Measurements from ENCODE around the gene PLCG2.

DNA sequence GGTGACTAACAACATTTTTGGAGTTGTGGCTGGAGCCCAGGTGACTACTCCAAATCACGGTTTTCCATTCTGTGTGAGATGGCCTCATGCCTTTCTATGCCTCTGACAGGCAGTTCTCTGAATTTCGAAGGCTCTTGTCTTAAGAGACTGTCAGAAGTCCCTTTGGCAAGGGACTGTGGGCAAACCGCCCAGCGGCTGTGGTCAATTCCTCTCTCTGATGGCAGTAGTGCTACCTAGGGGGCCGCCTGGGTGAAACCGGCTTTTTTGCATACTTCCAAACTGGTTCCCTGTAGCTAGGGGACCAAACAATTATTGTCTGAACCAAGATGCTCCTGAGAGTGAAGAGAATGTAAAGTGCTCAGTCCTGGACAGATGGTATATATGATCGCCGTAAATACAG is 145.9 kb downstream of the PLCG2 start:
- TF ChIP-seq, protein P1, sequence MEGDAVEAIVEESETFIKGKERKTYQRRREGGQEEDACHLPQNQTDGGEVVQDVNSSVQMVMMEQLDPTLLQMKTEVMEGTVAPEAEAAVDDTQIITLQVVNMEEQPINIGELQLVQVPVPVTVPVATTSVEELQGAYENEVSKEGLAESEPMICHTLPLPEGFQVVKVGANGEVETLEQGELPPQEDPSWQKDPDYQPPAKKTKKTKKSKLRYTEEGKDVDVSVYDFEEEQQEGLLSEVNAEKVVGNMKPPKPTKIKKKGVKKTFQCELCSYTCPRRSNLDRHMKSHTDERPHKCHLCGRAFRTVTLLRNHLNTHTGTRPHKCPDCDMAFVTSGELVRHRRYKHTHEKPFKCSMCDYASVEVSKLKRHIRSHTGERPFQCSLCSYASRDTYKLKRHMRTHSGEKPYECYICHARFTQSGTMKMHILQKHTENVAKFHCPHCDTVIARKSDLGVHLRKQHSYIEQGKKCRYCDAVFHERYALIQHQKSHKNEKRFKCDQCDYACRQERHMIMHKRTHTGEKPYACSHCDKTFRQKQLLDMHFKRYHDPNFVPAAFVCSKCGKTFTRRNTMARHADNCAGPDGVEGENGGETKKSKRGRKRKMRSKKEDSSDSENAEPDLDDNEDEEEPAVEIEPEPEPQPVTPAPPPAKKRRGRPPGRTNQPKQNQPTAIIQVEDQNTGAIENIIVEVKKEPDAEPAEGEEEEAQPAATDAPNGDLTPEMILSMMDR (IDR thresholded peaks at IDR 0.05): no peak
- TF ChIP-seq POLR2A (IDR thresholded peaks at IDR 0.05): no peak
